ENCODE measurements around the gene DPP7.

The DPP7 gene

DNA sequence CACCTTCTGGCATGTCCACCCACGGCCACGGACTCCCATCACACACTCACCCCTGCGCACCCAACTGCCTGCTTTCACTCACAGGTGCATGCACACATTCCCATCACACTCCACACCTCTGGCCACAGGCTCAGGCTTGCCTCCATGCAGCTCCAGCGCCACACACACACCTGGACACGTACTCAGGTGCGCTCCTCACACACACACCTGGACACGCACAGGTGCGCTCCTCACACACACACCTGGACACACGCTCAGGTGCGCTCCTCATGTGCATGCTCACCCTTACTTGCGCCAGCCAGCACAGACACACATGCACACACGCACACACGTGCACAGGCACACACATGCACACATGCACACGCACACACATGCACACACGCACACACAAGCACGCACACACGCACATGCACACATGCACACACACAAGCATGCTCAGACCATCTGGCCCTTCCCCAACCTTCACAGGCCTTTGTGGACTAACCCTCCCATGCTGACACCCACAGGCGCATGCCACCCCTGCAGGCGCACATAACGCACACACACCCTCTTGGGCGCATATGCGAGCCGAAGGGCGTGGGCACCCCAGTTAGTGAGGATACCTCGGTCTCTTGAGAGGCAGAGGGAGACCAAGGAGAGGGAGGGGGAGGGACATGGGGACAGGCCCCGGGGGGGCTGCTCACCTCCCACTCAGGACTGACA, 32.7 kb upstream of the DPP7 start:
- H3K79me2 ChIP-seq (ENCODE audit: insufficient read depth, low read length): no peaks in the 10 kb centered on the region
- no peak overlapping the region for H3K4me2 ChIP-seq (ENCODE audit: low read depth, low read length, poor library complexity, severe bottlenecking)
- H3K9me2 ChIP-seq (replicated peaks; ENCODE audit: insufficient read depth, low read length): no peaks in the 10 kb centered on the region
- H3K36me3 ChIP-seq (ENCODE audit: low read length): no peaks in the 10 kb centered on the region
- no peaks in the 10 kb centered on the region for H4K20me1 ChIP-seq (ENCODE audit: low read depth, low read length)
- H3K27me3 ChIP-seq (ENCODE audit: low read length): no peaks in the 10 kb centered on the region
- no peaks in the 10 kb centered on the region for H3K9me3 ChIP-seq (ENCODE audit: insufficient read depth, low read length)
- TF ChIP-seq, protein P1, sequence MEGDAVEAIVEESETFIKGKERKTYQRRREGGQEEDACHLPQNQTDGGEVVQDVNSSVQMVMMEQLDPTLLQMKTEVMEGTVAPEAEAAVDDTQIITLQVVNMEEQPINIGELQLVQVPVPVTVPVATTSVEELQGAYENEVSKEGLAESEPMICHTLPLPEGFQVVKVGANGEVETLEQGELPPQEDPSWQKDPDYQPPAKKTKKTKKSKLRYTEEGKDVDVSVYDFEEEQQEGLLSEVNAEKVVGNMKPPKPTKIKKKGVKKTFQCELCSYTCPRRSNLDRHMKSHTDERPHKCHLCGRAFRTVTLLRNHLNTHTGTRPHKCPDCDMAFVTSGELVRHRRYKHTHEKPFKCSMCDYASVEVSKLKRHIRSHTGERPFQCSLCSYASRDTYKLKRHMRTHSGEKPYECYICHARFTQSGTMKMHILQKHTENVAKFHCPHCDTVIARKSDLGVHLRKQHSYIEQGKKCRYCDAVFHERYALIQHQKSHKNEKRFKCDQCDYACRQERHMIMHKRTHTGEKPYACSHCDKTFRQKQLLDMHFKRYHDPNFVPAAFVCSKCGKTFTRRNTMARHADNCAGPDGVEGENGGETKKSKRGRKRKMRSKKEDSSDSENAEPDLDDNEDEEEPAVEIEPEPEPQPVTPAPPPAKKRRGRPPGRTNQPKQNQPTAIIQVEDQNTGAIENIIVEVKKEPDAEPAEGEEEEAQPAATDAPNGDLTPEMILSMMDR (IDR thresholded peaks at IDR 0.05; ENCODE audit: insufficient read depth, low read length, poor library complexity, severe bottlenecking): no peak
- no peak for TF ChIP-seq EZH2phosphoT487 (conservative IDR thresholded peaks at IDR 0.05; ENCODE audit: low read length)
- H3K4me3 ChIP-seq (ENCODE audit: insufficient read depth, low read length, poor library complexity, severe bottlenecking): no peak overlapping the region
- H3K27ac ChIP-seq (ENCODE audit: low read depth, low read length): no peak overlapping the region
- peaks cover 13% of the 10 kb centered on the region; the same call in 1 of the 2 replicates for H3F3A ChIP-seq (ENCODE audit: insufficient read depth)
- no peak overlapping the region for H3K9ac ChIP-seq (ENCODE audit: low read length)
- no peak overlapping the region for H2AFZ ChIP-seq (ENCODE audit: low read depth, low read length, severe bottlenecking)

DNA sequence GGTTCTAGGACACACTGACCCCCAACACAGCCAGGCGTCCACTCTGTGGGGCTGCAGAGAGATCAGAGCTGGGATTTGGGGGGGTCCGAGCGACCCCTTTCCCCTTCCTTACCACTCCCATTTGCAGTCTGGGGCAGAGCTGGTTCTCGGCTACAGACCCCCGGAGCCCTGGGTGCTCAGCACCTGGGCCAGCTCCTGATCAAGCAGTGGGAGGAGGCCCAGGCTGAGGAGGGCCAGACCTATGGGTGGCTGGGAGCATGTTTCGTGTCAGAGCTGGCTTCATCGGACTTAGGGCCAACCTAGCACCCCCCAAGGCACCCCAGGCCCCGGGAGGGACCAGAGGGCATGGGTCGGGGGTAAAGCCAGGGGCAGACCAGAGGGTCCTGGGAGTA, 32.0 kb upstream of the DPP7 start:
- H3K79me2 ChIP-seq (ENCODE audit: insufficient read depth, low read length): no peaks in the 10 kb centered on the region
- peaks cover 11% of the 10 kb centered on the region; the same call in 1 of the 2 replicates for H3F3A ChIP-seq (ENCODE audit: insufficient read depth)
- no peak for TF ChIP-seq EZH2phosphoT487 (conservative IDR thresholded peaks at IDR 0.05; ENCODE audit: low read length)
- TF ChIP-seq, protein P1 (IDR thresholded peaks at IDR 0.05; ENCODE audit: insufficient read depth, low read length, poor library complexity, severe bottlenecking): no peak
- H3K27me3 ChIP-seq (ENCODE audit: low read length): no peaks in the 10 kb centered on the region
- H3K27ac ChIP-seq (ENCODE audit: low read depth, low read length): no peak overlapping the region
- no peak overlapping the region for H2AFZ ChIP-seq (ENCODE audit: low read depth, low read length, severe bottlenecking)
- no peaks in the 10 kb centered on the region for H3K9me2 ChIP-seq (replicated peaks; ENCODE audit: insufficient read depth, low read length)
- no peak overlapping the region for H3K4me3 ChIP-seq (ENCODE audit: insufficient read depth, low read length, poor library complexity, severe bottlenecking)
- H3K9me3 ChIP-seq (ENCODE audit: insufficient read depth, low read length): no peaks in the 10 kb centered on the region
- H3K36me3 ChIP-seq (ENCODE audit: low read length): no peaks in the 10 kb centered on the region
- H4K20me1 ChIP-seq (ENCODE audit: low read depth, low read length): no peaks in the 10 kb centered on the region
- H3K9ac ChIP-seq (ENCODE audit: low read length): no peak overlapping the region
- H3K4me2 ChIP-seq (ENCODE audit: low read depth, low read length, poor library complexity, severe bottlenecking): no peak overlapping the region

DNA sequence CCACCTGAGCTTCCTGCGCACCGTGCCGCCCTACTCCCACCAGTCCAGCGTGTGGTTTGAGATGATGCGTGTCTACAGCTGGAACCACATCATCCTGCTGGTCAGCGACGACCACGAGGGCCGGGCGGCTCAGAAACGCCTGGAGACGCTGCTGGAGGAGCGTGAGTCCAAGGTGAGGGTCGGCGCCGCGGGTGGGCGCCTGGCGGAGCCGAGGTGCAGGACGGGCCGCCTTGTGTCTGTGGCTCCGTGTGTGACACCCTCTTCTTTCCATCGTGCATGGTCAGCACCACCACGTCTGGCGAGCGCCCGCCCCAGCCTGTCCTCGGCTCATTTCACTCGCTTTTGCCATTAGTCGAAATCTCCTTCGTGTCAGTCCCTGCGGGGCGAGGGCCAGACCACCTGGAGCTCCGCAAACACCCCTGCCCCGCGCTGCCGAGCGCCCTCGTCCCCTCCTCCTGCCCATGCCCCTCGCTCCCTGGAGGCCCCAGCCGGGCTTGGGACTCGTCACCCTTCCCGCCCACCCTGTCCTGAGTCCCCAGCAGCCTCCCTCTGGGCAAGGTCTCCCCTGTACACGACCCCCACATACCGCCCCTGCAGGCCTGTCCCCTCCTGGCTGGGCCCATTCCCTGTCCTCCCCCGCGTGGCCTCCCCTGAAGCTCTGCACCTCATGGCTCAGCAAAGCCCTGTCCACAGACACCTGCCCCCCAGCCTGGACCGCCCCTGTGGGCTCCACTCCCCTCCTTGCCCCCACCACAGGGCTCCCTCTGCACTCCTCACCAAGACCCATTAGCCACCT, 31.4 kb upstream of the DPP7 start:
- no peak overlapping the region for H2AFZ ChIP-seq (ENCODE audit: low read depth, low read length, severe bottlenecking)
- no peak for TF ChIP-seq EZH2phosphoT487 (conservative IDR thresholded peaks at IDR 0.05; ENCODE audit: low read length)
- TF ChIP-seq, protein P1 (IDR thresholded peaks at IDR 0.05; ENCODE audit: insufficient read depth, low read length, poor library complexity, severe bottlenecking): no peak
- no peak overlapping the region for H3K9ac ChIP-seq (ENCODE audit: low read length)
- H3K79me2 ChIP-seq (ENCODE audit: insufficient read depth, low read length): no peaks in the 10 kb centered on the region
- no peaks in the 10 kb centered on the region for H4K20me1 ChIP-seq (ENCODE audit: low read depth, low read length)
- peaks cover 8% of the 10 kb centered on the region; the same call in 1 of the 2 replicates for H3F3A ChIP-seq (ENCODE audit: insufficient read depth)
- H3K27me3 ChIP-seq (ENCODE audit: low read length): no peaks in the 10 kb centered on the region
- no peak overlapping the region for H3K27ac ChIP-seq (ENCODE audit: low read depth, low read length)
- H3K36me3 ChIP-seq (ENCODE audit: low read length): no peaks in the 10 kb centered on the region
- no peak overlapping the region for H3K4me3 ChIP-seq (ENCODE audit: insufficient read depth, low read length, poor library complexity, severe bottlenecking)
- H3K4me2 ChIP-seq (ENCODE audit: low read depth, low read length, poor library complexity, severe bottlenecking): no peak overlapping the region
- H3K9me3 ChIP-seq (ENCODE audit: insufficient read depth, low read length): no peaks in the 10 kb centered on the region
- no peaks in the 10 kb centered on the region for H3K9me2 ChIP-seq (replicated peaks; ENCODE audit: insufficient read depth, low read length)

Data from SU-DHL-6 (cell line).